Measurements from ENCODE around the gene DECR2.
A peak's percentile ranks its signal among the peaks of the same experiment; 100 is the strongest.
"Not testable (repeated sequence)": the region's sequence is repeated elsewhere in the genome, so short reads cannot be mapped to it uniquely, and the experiment has no call there.

Gene DECR2

GRCh38 chr16:400061-400591 is 1.6 kb upstream of the DECR2 start:
- no peak for DNase-seq (ENCODE audit: low spot score)

- DNase-seq (ENCODE audit: low spot score), result no peak
These were observed 3.3 kb downstream of the DECR2 start for GRCh38 chr16:404971-405486.

GRCh38 chr16:405548-406506 is 4.1 kb downstream of the DECR2 start:
- DNase-seq (ENCODE audit: low spot score), result no peak

- DNase-seq (ENCODE audit: low spot score), result no peak
These were observed 5.6 kb downstream of the DECR2 start for GRCh38 chr16:407253-407652.

- DNase-seq (ENCODE audit: low spot score), result no peak
These were observed 9.0 kb downstream of the DECR2 start for GRCh38 chr16:410516-411178.

GRCh38 chr16:411576-412265 is 10.0 kb downstream of the DECR2 start:
- no peak for DNase-seq (ENCODE audit: low spot score)

- peak; percentile 36 for DNase-seq (ENCODE audit: low spot score)
These were observed 12.9 kb downstream of the DECR2 start for GRCh38 chr16:414395-415169.

- not testable (repeated sequence) for DNase-seq (ENCODE audit: low spot score)
These were observed 13.4 kb downstream of the DECR2 start for GRCh38 chr16:415170-415498.

GRCh38 chr16:422179-422578 is 20.5 kb downstream of the DECR2 start:
- not testable (repeated sequence) for DNase-seq (ENCODE audit: low spot score)

GRCh38 chr16:424033-424622 is 22.4 kb downstream of the DECR2 start:
- peak; percentile 94 for DNase-seq (ENCODE audit: low spot score)

GRCh38 chr16:424623-425081 is 23.0 kb downstream of the DECR2 start:
- peak; percentile 33 for DNase-seq (ENCODE audit: low spot score)

GRCh38 chr16:425082-425718 is 23.5 kb downstream of the DECR2 start, which contains the start of gene RAB11FIP3:
TSS of gene RAB11FIP3 (plus strand) at chr16:425649. CDS start at chr16:426007, 358 bp downstream.
- DNase-seq (ENCODE audit: low spot score), result peak; percentile 94

- peak; percentile 58 for DNase-seq (ENCODE audit: low spot score)
These were observed 24.0 kb downstream of the DECR2 start for GRCh38 chr16:425740-426114.

- DNase-seq (ENCODE audit: low spot score), result peak; percentile 37
These were observed 24.6 kb downstream of the DECR2 start for GRCh38 chr16:426115-426905.

- DNase-seq (ENCODE audit: low spot score), result peak; percentile 39
These were observed 25.2 kb downstream of the DECR2 start for GRCh38 chr16:426906-427249.

- no peak for DNase-seq (ENCODE audit: low spot score)
These were observed 25.6 kb downstream of the DECR2 start for GRCh38 chr16:427250-427649.

- no peak for DNase-seq (ENCODE audit: low spot score)
These were observed 29.2 kb downstream of the DECR2 start for GRCh38 chr16:430904-431303.

GRCh38 chr16:440627-441026 is 38.9 kb downstream of the DECR2 start:
- DNase-seq (ENCODE audit: low spot score), result no peak

GRCh38 chr16:441447-441846 is 39.8 kb downstream of the DECR2 start:
- no peak for DNase-seq (ENCODE audit: low spot score)

- DNase-seq (ENCODE audit: low spot score), result no peak
These were observed 41.3 kb downstream of the DECR2 start for GRCh38 chr16:442976-443375.

Measured in GM03348 (cell line).